Left ventricle myocardium superior (tissue), 1 donor: ENCODE results near the gene BTBD3. TPM values are rescaled to one million over a fixed set of nuclear protein-coding genes. Genes with fewer than 3 reads are reported as not detected.

Experiments
- ATAC-seq: fragments of 200-7000 bp; cut with Tn5 transposase; one replicate; pipeline ENCODE4 v1.9.1; 2020; ENCODE audit warnings: mild to moderate bottlenecking, moderate library complexity
- DNase-seq: peaks from one replicate; pipeline ENCODE4 v3.0.0-alpha.2; 2020
- intact Hi-C: fragments of 100-400 bp; cut with micrococcal nuclease; formaldehyde crosslinking; loops from one replicate; pipeline ENCODE4 v1.11.0; 2022
- total RNA-seq: library from RNA; stranded (reverse); fragmentation: NEBNext Ultra II Directional; extraction: Animal tissue kit (Norgen Biotek cat#: 25700); gene quantifications from one replicate; pipeline ENCODE4 v1.2.1, GENCODE V29; 2021
- donor health status: DM: no; HTN: yes; CAD: no; lungs with severe emphysema.

BTBD3 gene
- total RNA-seq, 1 donor from 2014 or later: 30.2 TPM

- intact Hi-C loops: no loop called here
- peak; percentile 40 for ATAC-seq
- no peak for DNase-seq
Measured at GRCh38 chr20:11912013-11912658, 5.6 kb upstream of the BTBD3 start.

- no peak for ATAC-seq
- intact Hi-C loops: no loop called here
- DNase-seq: no peak
Measured at GRCh38 chr20:11912659-11913415, 4.9 kb upstream of the BTBD3 start.

DNA sequence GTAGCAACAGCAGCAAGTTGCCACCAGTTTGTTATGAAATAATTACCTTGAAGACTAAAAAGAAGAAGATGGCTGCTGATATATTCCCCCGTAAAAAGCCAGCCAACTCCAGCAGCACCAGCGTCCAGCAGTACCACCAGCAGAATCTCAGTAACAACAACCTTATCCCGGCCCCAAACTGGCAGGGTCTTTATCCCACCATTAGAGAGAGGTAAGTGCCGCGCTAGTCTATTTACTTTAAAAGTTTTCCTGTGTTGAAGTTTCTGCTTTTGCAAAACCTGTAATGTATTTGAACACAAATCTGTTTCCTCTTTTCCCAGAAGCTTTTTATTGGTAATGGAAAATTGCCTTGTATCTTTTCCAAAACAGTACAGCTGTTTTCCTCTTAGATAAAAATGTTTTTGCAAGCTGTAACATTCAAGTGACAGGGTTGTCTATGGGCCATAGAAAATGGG is 725 bp downstream of the BTBD3 start:
- intact Hi-C loops: no loop called here
- DNase-seq (no peak), ATAC-seq (peak; percentile 31)

DNA sequence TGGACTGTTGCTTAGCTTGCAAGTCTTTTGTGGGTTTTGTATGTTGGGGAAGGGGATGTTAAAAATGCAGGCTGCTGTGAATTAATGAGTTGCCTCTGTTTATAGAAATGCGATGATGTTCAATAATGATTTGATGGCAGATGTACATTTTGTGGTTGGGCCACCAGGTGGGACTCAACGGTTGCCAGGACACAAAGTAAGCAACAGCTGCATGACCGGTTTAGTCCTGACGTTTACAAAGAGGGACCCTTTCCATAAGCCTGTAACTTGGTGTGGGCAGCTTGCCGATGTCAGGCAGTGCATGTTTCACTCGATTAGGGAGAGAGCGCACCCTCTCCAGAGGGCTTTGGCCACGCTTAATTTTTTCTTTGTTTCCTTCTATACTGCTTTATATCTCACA is 1.3 kb downstream of the BTBD3 start:
- intact Hi-C loops: no loop called here
- ATAC-seq (peak; percentile 60), DNase-seq (peak; percentile 57)

DNA sequence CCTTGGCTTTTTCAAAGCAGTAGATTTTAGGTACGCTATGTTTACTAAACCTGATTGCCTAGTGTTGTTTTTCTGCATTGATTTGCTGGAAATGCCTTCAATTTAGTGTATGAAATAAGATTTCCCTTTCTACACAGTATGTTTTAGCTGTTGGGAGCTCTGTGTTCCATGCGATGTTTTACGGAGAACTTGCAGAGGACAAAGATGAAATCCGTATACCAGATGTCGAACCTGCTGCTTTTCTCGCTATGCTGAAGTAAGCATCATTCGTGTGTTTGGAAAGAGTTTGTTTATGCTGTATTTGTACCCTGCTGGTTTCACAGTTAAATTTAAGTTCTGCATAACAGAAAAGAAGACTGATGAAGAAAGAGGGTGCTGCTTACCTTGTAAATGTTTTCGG is 1.9 kb downstream of the BTBD3 start:
- DNase-seq (no peak), ATAC-seq (no peak)
- intact Hi-C loops: no loop called here

GRCh38 chr20:11920083-11920482 is 2.4 kb downstream of the BTBD3 start:
- ATAC-seq (no peak), DNase-seq (no peak)
- intact Hi-C loops: no loop called here

DNA sequence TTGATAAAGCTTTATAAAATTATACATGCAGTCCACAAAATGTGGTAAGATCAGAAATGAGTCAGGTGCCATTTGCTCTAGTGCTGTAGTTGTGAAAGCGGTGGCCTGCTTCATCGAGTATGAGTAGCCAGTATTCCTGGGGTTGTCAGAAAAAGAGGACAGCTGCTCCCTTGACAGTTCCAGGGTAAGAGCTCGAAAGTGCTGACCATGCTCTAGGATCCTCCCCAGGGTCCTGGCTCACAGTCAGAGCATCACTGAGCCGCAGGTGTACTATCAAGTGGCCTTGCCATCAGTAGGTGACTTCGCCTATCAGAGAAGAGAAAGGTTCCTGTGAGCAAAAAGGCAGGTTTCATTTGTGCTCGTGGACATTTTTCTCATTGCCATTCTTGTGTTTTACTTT is 3.6 kb downstream of the BTBD3 start:
- no peak for DNase-seq
- no peak for ATAC-seq
- intact Hi-C loops: no loop called here

DNA sequence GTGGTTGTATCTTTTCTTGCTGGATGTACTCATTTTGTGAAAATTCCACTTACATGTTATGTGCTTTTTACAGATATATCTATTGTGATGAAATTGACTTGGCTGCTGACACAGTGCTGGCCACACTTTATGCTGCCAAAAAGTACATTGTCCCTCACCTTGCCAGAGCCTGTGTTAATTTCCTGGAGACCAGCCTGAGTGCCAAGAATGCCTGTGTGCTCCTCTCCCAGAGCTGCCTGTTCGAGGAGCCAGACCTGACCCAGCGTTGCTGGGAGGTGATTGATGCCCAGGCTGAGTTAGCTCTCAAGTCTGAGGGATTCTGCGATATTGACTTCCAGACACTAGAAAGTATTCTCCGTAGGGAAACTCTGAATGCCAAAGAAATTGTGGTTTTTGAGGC is 4.9 kb downstream of the BTBD3 start:
- intact Hi-C loops: no loop called here
- DNase-seq (peak; percentile 50), ATAC-seq (peak; percentile 74)

DNA sequence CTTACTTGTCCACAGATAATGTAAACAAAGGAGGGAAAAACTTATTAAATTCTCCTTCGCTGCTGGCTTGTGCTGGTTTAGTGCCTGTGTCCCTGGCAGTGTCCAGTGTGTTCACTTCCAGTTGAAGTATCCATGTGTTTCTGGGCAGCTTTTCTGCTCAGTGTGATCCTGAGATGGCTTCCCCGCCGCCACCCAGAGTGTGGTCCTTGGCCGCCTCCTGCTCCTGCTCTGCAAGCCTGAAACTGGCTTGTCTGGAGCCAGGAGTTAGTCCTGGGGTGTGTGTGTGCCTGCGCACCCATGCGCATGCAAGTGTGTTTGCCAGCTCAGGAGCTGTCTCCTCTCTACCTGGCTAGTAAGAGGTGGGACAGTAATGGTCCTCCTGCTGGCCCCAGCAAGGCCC is 7.2 kb downstream of the BTBD3 start:
- intact Hi-C loops: no loop called here

GRCh38 chr20:11926292-11926998 is 8.8 kb downstream of the BTBD3 start:
- no peak for DNase-seq
- intact Hi-C loops: no loop called here

More for the DNA sequence above, 7.2 kb downstream of the BTBD3 start:
- DNase-seq (no peak), ATAC-seq (no peak)

DNA sequence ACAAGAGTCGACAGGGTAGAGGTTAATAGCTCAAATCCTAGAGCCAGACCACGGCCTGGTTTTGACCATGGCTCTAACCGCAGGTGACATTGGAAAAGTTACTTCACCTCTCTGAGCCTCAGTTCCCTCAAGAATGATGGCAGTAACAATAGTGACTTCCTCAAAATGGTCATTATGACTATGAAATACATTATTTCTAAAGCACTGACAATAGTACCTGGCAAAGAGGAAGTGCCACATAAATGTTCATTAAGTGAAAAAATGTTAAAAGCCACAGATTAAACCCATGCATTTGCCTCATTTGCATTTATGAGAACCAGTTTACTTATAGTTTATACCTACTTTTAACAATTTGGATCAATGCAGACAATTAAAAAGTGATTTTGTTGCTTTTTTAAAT is 12.3 kb downstream of the BTBD3 start:
- ATAC-seq: no peak

More at GRCh38 chr20:11926292-11926998, 8.8 kb downstream of the BTBD3 start:
- no peak for ATAC-seq

GRCh38 chr20:11935212-11936154 is 17.8 kb downstream of the BTBD3 start:
- peak; percentile 28 for DNase-seq

More for the DNA sequence above, 12.3 kb downstream of the BTBD3 start:
- DNase-seq: no peak
- intact Hi-C loops: no loop called here

DNA sequence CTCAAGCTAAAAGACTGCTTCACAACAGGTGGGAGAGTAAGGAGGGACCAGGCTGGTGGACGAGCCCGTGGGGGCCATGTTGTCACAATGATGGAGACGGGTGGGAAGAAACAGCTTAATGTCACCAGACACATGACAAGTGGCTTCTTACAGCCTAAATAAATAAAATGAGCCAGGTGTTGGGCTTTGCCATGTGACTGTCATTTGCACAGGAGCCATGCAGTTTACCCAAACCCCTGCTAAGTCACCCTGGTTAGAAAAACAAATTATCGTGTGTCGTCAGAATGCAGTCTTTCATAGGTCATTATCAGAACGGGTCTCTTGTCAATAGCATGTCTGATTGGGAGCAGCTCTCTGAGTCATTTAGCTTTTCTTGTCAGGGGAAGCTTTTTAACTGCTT is 18.5 kb downstream of the BTBD3 start:
- intact Hi-C loops: no loop called here
- ATAC-seq (no peak), DNase-seq (no peak)

More at GRCh38 chr20:11935212-11936154, 17.8 kb downstream of the BTBD3 start:
- peak; percentile 38 for ATAC-seq
- intact Hi-C loops: no loop called here

DNA sequence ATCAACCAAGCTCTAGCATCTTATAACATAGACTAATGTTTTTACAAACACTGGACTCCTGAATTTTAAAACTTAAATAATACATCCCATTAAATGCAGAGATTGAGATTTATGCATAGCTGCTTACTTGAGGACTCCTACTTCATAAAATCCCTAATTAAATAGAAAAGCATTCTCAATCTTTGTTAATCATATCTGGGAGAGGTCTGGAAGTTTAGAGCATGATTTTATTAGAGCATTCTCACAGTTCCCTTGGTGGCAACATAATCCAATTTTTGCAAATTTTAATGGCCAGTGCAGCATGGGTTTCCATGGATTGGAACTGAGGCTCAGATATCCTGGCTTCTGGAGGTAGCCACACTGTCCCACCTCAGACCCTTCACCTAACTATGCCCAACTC is 19.5 kb downstream of the BTBD3 start:
- no peak for ATAC-seq
- intact Hi-C loops: no loop called here
- no peak for DNase-seq

GRCh38 chr20:11941593-11942246 is 24.0 kb downstream of the BTBD3 start:
- DNase-seq (no peak), ATAC-seq (no peak)
- intact Hi-C loops: no loop called here

DNA sequence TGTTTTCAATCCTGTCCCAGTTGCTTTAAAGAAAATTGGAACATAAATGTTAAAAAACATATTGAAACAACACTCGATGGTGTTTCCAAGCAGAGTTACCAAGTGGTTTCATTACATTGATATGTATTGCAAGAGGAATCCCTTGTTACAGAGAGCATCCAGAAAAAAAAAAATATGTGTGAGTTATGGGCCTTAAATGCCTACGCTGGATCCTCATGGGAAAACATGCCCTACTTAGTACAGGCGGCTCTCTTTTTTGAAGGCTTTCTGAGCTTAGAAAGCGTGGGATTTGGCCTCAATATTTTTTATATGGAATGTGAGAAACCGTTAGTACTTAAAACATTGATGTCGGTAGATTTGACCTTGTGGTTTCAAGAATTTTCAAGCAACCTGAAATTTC is 26.1 kb downstream of the BTBD3 start:
- intact Hi-C loops: no loop called here
- DNase-seq (no peak), ATAC-seq (no peak)

DNA sequence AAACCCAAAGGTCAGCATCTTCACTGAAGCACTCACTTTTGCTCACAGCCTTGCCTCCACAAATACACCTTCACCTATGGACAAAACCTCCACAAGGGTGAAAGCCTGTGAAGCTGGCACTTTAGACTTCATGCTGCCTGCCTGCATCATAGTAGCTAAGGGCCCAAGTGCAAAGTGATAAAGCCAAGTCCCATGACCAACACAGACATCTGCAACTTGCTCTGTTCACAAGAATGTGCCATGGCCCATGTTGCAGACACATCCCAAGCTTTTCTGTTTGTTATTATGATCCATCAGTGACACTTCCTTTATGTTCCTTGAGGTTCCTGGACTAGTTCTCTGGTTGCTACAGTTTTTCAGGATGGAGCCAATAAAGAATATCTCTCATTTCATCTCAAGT is 31.1 kb downstream of the BTBD3 start:
- intact Hi-C loops: no loop called here
- no peak for DNase-seq
- no peak for ATAC-seq

GRCh38 chr20:11949711-11950110 is 32.0 kb downstream of the BTBD3 start:
- ATAC-seq (no peak), DNase-seq (no peak)
- intact Hi-C loops: no loop called here

DNA sequence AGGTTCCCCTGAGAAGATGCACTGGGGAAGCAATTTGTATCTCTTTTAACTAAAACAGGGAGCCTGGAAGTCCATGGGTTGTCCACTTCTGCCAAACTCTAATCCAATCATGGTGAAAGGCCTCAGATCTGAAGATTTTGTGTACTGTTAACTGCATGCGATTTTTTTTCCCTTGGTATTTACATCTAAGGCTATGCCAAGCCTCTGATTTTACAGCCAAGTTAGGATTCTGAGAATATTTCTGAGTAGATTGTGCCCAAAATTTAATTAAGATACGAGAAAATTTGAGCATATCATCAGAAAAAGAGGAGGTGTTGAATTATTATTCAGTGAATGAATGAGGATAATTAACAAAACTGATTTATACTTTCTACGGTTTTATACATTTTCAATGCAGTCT is 34.0 kb downstream of the BTBD3 start:
- intact Hi-C loops: no loop called here
- ATAC-seq (no peak), DNase-seq (no peak)
